PC-3 (cell line): ENCODE measurements around the gene GLIPR1. TPM values are rescaled to one million over a fixed set of nuclear protein-coding genes. Genes with fewer than 3 reads are reported as not detected.
"Not testable (repeated sequence)": the region's sequence is repeated elsewhere in the genome, so short reads cannot be mapped to it uniquely, and the experiment has no call there.

Experiments
- ATAC-seq: fragments of 200-7000 bp; cut with Tn5 transposase; 2 replicates; pipeline ENCODE4 v1.9.1; 2020; ENCODE audit warnings: mild to moderate bottlenecking, moderate library complexity
- BruUV-seq: library from RNA; stranded (reverse); fragments of 400-500 nt; replicated peaks from 2 replicates; lab custom pipeline; 2021; lab: Mats Ljungman, UMichigan
- CTCF ChIA-PET: fragments of 300-600 bp; sonication (Branson Sonifier 250); formaldehyde crosslinking; loops from one replicate; lab custom pipeline; 2022; ENCODE audit warnings: antibody characterized with exemption; lab: Charles Lee
- POLR2A ChIA-PET: fragments of 300-600 bp; sonication (Branson Sonifier 250); formaldehyde crosslinking; loops from one replicate; lab custom pipeline; 2022; ENCODE audit warnings: antibody characterized with exemption; ENCODE audit not compliant: unreplicated experiment; lab: Charles Lee
- DNase-seq: peaks from one replicate; pipeline ENCODE4 v3.0.0-alpha.2; 2015
- H2AFZ ChIP-seq: fragments of 300-600 bp; sonication (generic); 2 replicates; pipeline ENCODE4 v1.6.0; 2016; ENCODE audit warnings: antibody characterized with exemption, low read length
- H3F3A ChIP-seq: fragments of 300-600 bp; sonication (generic); one replicate; pipeline ENCODE4 v1.6.0; 2017; ENCODE audit warnings: antibody characterized with exemption, low read length, control low read depth, mild to moderate bottlenecking; ENCODE audit not compliant: unreplicated experiment
- H3K27ac ChIP-seq: fragments of 300-600 bp; sonication (generic); 2 replicates; pipeline ENCODE4 v1.5.1; 2016; ENCODE audit warnings: mild to moderate bottlenecking, low read length
- H3K27me3 ChIP-seq: fragments of 300-600 bp; sonication (generic); 2 replicates; pipeline ENCODE4 v1.6.1; 2016; ENCODE audit warnings: low read length, mixed read lengths
- H3K36me3 ChIP-seq: fragments of 300-600 bp; sonication (generic); 2 replicates; pipeline ENCODE4 v1.6.1; 2016; ENCODE audit warnings: low read depth, mixed run types, low read length, mixed read lengths
- H3K4me1 ChIP-seq: fragments of 300-600 bp; sonication (generic); 2 replicates; pipeline ENCODE4 v1.5.1; 2016; ENCODE audit warnings: low read length; ENCODE audit not compliant: insufficient read depth
- H3K4me2 ChIP-seq: fragments of 300-600 bp; sonication (generic); 2 replicates; pipeline ENCODE4 v1.6.0; 2016; ENCODE audit warnings: low read length
- H3K4me3 ChIP-seq: fragments of 300-600 bp; sonication (generic); 2 replicates; pipeline ENCODE4 v1.5.1; 2016; ENCODE audit warnings: mild to moderate bottlenecking, low read length, mixed read lengths
- H3K79me2 ChIP-seq: fragments of 300-600 bp; sonication (generic); 2 replicates; pipeline ENCODE4 v1.6.1; 2017; ENCODE audit warnings: low read length, mixed read lengths
- H3K9ac ChIP-seq: fragments of 300-600 bp; sonication (generic); 2 replicates; pipeline ENCODE4 v1.6.0; 2016; ENCODE audit warnings: mild to moderate bottlenecking, low read length
- H3K9me2 ChIP-seq: fragments of 300-600 bp; sonication (generic); replicated peaks from 2 replicates; pipeline ENCODE4 v1.6.1; 2016; ENCODE audit warnings: mixed run types, low read length, mixed read lengths
- H3K9me3 ChIP-seq: fragments of 300-600 bp; sonication (generic); 2 replicates; pipeline ENCODE4 v1.6.1; 2016; ENCODE audit warnings: low read length, mixed read lengths
- H4K20me1 ChIP-seq: fragments of 300-600 bp; sonication (generic); 2 replicates; pipeline ENCODE4 v1.6.1; 2016; ENCODE audit warnings: low read length, mixed read lengths
- EZH2 ChIP-seq: fragments of 300-600 bp; sonication (generic); IDR thresholded peaks from one replicate; pipeline ENCODE4 v1.6.1; 2017; ENCODE audit warnings: antibody characterized with exemption, mild to moderate bottlenecking, low read length; ENCODE audit not compliant: unreplicated experiment
- EZH2phosphoT487 ChIP-seq: fragments of 300-600 bp; sonication (generic); IDR thresholded peaks from 2 replicates; pipeline ENCODE4 v1.6.1; 2018; ENCODE audit warnings: mild to moderate bottlenecking, antibody characterized with exemption, low read length, borderline replicate concordance
- intact Hi-C: fragments of 100-400 bp; cut with micrococcal nuclease; formaldehyde crosslinking; loops from 2 replicates; pipeline ENCODE4 v1.9.0; 2023
- total RNA-seq: library from RNA; depleted of rRNA; stranded (reverse); fragments of >200 nt; gene quantifications from 2 replicates; pipeline ENCODE4 v1.2.3, GENCODE V29; 2014
- TF ChIP-seq, protein P1 (sequence below): fragments of 300-600 bp; sonication (generic); conservative IDR thresholded peaks from 2 replicates; pipeline ENCODE4 v1.5.1; 2017; ENCODE audit warnings: antibody characterized with exemption, low read depth, mild to moderate bottlenecking, low read length

GLIPR1 gene
- total RNA-seq, 1 experiment from 2014 or later: 22.2 TPM

DNA sequence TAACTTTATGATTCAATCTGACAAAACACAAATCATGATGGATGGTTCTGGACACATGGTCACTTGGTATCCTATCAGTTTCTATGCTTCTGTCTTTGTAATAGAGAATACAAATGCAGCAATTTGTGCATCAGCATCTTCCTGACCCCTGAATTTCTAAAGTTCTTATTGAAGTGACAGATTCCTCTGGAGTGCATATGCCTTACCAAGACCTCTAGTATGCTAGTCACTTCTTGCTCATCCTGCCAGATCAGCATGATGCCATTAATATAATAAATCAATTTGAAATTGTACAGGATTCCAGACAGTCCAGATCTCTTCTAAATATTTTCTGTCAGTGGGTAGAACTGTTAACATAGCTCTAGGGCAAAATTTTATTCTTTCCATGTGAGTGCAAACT is 40.6 kb upstream of the GLIPR1 start:
- TF ChIP-seq, protein P1, sequence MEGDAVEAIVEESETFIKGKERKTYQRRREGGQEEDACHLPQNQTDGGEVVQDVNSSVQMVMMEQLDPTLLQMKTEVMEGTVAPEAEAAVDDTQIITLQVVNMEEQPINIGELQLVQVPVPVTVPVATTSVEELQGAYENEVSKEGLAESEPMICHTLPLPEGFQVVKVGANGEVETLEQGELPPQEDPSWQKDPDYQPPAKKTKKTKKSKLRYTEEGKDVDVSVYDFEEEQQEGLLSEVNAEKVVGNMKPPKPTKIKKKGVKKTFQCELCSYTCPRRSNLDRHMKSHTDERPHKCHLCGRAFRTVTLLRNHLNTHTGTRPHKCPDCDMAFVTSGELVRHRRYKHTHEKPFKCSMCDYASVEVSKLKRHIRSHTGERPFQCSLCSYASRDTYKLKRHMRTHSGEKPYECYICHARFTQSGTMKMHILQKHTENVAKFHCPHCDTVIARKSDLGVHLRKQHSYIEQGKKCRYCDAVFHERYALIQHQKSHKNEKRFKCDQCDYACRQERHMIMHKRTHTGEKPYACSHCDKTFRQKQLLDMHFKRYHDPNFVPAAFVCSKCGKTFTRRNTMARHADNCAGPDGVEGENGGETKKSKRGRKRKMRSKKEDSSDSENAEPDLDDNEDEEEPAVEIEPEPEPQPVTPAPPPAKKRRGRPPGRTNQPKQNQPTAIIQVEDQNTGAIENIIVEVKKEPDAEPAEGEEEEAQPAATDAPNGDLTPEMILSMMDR: no peak
- TF ChIP-seq EZH2 (no peak), EZH2phosphoT487 (no peak)
- Histone ChIP-seq H3K9me2 (no peaks in the 10 kb centered on the region), H2AFZ (no peak overlapping the region), H4K20me1 (no peaks in the 10 kb centered on the region), H3K4me3 (no peak overlapping the region), H3F3A (no peaks in the 10 kb centered on the region), H3K27ac (no peak overlapping the region), H3K4me1 (peaks cover 18% of the 10 kb centered on the region), H3K36me3 (no peaks in the 10 kb centered on the region), H3K79me2 (no peaks in the 10 kb centered on the region), H3K9me3 (peaks cover 6% of the 10 kb centered on the region; the same call in 1 of the 2 replicates), H3K27me3 (no peaks in the 10 kb centered on the region), H3K9ac (no peak overlapping the region), H3K4me2 (no peak overlapping the region)
- BruUV-seq: no TSS peak
- CTCF ChIA-PET: no interaction called here
- intact Hi-C loops: loop anchor here (5.0 kb wide), 1 partner anchor 57 kb away; no protein-coding TSS in a partner anchor
- POLR2A ChIA-PET: no interaction called here
- ATAC-seq (no peak), DNase-seq (no peak)

DNA sequence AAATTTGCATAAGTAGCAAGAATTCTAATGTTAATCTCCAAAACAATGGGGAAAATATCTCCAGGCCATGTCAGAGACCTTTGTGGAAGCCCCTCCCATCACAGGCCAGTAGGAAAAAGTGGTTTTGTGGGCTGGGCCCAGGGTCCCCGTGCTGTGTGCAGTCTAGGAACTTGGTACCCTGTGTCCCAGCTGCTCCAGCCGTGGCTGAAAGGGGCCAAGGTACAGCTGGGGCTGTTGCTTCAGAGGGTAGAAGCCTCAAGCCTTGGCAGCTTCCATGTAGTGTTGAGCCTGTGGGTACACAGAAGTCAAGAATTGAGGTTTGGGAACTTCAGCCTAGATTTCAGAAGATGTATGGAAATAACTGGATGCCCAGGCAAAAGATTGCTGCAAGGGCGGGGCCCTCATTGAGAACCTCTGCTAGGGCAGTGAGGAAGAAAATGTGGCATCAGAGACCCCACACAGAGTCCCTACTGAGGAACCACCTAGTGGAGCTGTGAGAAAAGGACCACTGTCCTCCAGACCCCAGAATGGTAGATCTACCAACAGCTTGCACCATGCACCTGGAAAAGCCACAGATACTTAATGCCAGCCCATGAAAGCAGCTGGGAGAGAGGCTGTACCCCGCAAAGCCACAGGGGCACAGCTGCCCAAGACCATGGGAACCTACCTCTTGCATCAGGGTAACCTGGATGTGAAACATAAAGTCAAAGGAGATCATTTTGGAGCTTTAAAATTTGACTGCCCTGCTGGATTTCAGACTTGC is 38.7 kb upstream of the GLIPR1 start:
- H3K4me1 ChIP-seq: peaks cover 29% of the 10 kb centered on the region
- CTCF ChIA-PET: interaction anchor here (0.6 kb wide), 1 partner anchor 428 kb away, joined by 8 read pairs; no protein-coding TSS in a partner anchor
- ATAC-seq, H2AFZ ChIP-seq, BruUV-seq, H3K27ac ChIP-seq, H3K36me3 ChIP-seq, POLR2A ChIA-PET, H3K9me3 ChIP-seq, DNase-seq, H3K9ac ChIP-seq, H3K27me3 ChIP-seq, H3K79me2 ChIP-seq, H3K4me3 ChIP-seq, H3F3A ChIP-seq, H3K9me2 ChIP-seq, H3K4me2 ChIP-seq, H4K20me1 ChIP-seq: not testable (repeated sequence)
- intact Hi-C loops: loop anchor here (5.0 kb wide), 1 partner anchor 55 kb away; no protein-coding TSS in a partner anchor

DNA sequence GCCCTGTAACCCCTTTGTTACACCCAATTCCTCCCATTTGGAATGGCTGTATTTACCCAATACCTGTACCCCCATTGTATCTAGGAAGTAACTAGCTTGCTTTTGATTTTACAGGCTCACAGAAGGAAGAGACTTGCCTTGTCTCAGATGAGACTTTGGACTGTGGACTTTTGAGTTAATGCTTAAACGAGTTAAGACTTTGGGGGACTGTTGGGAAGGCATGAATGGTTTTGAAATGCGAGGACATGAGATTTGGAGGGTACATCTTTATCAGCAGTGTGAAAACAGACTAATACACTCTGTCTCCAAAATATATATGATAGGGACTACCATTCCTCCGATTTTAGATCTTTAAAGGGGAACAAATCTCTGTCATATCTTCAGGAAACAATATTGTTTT is 38.1 kb upstream of the GLIPR1 start:
- H3K4me2 ChIP-seq, H2AFZ ChIP-seq, POLR2A ChIA-PET, H3K9me3 ChIP-seq, H3K27ac ChIP-seq, H4K20me1 ChIP-seq, H3F3A ChIP-seq, H3K9me2 ChIP-seq, H3K79me2 ChIP-seq, ATAC-seq, H3K27me3 ChIP-seq, H3K9ac ChIP-seq, H3K4me3 ChIP-seq, DNase-seq, H3K36me3 ChIP-seq, BruUV-seq: not testable (repeated sequence)
- H3K4me1 ChIP-seq: peaks cover 33% of the 10 kb centered on the region
- CTCF ChIA-PET: interaction anchor here (0.6 kb wide), 1 partner anchor 427 kb away, joined by 8 read pairs; no protein-coding TSS in a partner anchor
- intact Hi-C loops: loop anchor here (5.0 kb wide), 1 partner anchor 55 kb away; no protein-coding TSS in a partner anchor
